Inferior parietal cortex (tissue), 1 donor: ENCODE results near the gene AMPD2.
A peak's percentile ranks its signal among the peaks of the same experiment; 100 is the strongest.

Experiments used
- DNase-seq: peaks from one replicate; pipeline ENCODE4 v3.0.0-alpha.2; 2016; ENCODE audit errors: extremely low spot score

Gene AMPD2

GRCh38 chr1:109630898-109631512 is 11.4 kb downstream of the AMPD2 start:
- DNase-seq = no peak

- DNase-seq = no peak
These were observed 12.2 kb downstream of the AMPD2 start for GRCh38 chr1:109631513-109632505.

DNA sequence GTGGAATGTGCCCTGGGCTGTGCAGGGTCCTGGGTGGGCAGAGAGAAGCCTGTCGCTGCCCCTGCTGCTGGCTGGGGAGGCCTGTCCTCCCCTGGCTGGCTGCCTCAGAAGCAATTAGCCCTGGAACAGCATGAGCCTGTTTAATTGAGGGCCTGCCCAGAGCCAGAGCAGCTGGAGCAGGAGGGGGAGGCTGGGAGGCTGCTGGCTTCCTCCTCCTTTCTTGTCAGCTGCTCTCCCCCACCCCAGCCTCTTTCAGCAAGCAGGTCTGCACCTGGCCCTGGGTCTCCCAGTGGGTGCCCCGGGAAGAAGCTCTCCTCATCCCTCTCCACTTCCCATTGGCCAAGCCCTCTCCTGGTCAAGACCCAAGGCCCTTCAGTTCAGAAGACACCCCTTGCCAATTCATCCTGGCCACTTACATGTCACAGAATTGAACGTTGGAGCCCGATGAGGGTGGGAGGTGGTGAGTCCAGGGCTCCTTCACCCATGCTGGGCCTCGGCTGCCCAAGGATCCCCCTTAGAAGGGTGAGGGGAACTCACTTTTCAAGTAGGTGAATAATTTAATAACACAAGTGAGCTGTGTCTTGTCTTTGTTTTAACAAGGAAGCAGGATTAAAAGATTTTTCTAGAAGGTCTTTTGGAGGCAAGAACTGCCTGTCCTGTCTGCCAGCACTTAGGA is 13.2 kb downstream of the AMPD2 start:
- no peak for DNase-seq

DNA sequence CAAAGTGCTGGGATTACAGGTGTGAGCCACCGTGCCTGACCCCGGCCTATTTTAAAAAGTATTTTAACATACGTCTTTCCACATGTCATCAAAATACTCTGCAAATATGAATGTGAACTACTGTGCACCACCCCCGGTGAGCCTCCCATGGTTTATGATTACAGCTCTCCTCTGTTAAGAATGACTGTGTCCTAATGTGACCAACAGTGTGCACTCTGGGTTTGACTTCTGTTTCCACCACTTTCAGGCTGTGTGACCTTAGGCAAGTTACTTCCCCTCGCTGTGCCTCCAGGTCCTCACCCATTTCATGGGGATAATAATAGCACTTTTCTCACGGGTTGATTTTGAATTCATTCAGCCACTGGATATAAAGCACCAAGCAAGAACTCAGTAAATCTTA is 14.7 kb downstream of the AMPD2 start:
- DNase-seq = no peak

- no peak for DNase-seq
These were observed 15.4 kb downstream of the AMPD2 start for GRCh38 chr1:109634771-109635750.

- DNase-seq = no peak
These were observed 16.2 kb downstream of the AMPD2 start for GRCh38 chr1:109635862-109636200.

- no peak for DNase-seq
These were observed 16.7 kb downstream of the AMPD2 start for GRCh38 chr1:109636201-109636952.

DNA sequence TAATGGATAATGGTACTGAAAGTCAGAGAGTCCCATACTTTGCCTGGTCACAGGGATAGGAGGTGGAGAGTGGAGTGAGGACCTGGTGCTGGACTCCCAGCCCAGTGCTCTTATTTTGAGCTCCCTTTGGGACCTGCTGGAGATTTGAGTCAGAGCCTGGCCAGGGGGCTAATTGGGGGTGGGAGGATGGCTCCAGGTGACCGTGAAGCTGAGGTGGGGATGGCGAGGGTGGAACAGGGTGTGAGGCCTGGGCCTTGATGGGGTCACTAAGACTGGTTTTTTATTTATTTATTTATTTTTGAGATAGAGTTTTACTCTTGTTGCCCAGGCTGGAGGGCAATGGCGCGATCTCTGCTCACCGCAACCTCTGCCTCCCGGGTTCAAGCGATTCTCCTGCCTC is 17.8 kb downstream of the AMPD2 start:
- DNase-seq = no peak

DNA sequence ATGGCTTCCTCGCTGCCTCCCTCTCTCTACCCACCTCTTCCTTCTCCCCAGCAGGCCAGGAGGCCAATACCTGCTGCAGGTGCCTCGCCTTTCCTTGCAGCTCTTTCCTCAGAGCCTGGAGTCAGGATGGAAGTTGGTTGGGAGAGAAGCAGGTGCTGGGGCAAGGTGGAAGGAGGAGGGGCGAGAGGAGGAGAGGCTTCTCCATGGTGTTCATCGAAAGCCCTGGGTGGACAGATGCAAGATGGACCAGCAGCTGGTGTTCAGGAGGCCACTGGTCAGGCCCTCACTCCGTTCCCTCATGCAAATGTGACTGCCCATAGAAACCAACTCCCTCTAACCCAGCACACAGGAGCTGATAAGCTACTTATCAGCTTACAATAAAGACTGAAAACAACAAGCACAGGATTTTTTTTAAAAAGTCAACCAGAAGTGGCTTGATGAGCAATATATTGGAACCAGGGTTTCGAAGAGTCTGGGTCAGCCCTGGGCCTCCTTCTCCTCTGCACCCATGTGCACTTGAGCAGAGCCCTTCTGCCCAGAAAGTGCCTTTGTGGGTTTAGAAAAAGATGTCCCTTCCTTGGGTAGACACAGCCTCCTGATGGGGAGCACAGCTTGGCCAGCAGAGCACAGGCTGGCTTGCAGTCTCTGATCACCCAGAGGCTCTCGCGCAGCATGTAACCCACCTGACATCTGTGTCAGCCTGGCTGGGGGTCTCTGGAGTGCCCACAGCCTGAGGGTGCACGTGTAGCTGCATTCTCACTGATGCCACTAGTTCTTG is 19.6 kb downstream of the AMPD2 start:
- DNase-seq = no peak

GRCh38 chr1:109639841-109640184 is 20.2 kb downstream of the AMPD2 start:
- DNase-seq = no peak

GRCh38 chr1:109640285-109640865 is 20.7 kb downstream of the AMPD2 start:
- peak; percentile 89 for DNase-seq

DNA sequence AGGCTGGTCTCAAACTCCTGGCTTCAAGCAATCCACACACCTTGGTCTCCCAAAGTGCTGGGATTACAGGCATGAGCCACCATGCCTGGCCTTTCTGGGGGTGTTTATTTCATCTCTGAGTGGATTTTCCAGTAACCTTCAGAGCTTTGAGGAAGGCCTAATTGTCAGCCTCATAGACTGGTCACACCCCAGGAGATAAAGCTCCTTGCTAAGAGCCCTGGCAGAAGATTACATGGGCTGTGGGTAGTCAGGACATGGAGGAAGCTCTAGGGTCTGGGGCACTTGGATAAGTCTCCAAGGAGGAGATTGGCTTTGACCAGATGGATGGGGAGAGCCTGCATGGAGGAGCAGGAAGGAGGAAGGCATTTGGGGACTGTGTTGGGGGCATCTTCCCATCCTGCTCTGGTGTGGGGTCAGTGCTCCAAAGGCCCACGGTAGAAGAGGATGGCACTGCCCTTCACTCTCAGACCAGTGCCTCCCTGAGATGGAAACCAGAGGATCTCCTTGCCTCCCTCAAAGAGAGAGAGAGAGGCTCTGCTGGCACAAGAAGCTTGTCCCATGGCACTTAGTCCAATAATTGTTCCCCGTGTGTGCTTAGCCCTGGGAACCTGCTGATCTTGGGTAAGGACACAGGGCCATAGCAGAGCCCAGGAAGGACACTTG is 21.6 kb downstream of the AMPD2 start:
- no peak for DNase-seq

- DNase-seq = no peak
These were observed 22.2 kb downstream of the AMPD2 start for GRCh38 chr1:109641861-109642260.

GRCh38 chr1:109642626-109643025 is 23.0 kb downstream of the AMPD2 start:
- no peak for DNase-seq

DNA sequence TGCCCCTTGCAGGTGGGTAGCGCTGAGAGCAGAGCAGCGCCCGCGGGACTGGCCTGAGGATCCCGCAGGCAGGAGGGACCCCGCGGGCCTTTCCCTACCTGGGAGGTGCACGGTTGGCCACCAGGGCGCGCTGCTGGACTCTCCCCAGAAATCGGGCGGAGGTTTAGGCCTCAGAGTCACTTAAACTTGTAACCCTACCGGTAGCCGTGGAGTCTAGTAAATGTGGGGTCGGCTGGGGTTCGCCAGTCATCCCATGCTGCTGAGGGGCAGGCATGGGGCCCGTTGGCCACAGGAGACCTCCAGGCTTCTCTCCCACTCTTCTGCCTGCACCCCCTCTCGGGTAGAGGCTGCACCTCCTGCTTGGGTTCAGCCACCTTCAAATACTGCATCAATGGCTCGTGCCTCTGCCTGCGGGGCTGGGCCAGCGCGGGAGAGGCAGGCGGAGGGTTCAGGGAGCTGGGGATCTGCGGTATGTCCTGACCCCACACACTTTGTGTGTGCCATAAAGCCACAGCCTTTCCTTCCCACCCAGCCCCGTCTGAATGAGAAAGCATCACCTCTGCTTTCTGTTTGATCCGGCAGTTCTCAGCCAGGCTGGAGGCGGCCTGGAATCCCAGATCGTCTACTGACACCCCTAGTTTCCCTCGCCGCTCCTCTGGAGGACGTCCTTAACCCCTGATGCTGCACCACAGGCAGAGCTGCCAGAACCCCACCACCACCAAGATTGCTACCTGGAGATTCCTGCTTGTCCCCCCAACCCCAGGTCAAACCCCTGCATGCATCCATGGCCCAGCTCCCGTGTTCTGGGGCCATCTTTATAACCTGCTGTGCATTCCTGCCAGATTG is 24.0 kb downstream of the AMPD2 start:
- peak; percentile 64 for DNase-seq

DNA sequence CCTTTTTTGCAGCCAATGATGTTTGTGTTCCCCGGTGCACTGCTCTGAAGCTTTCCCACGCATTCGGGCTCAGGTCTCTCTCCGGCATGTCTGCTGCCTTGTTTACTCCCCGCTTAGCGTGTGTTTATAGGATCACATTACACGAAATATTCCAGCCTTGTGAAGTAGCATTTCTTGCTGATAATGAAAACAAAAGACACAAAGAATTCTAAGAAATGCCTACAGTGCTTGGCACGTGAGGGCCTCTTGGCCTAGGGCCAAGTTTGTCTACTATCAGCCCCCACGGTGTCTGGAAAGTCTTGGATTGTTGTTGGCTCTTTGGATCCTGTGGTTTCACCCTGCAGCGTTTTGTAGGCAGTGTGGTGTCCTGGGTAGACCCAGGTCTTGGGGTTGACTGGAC is 25.0 kb downstream of the AMPD2 start:
- no peak for DNase-seq

GRCh38 chr1:109649491-109649914 is 29.9 kb downstream of the AMPD2 start:
- peak; percentile 51 for DNase-seq

GRCh38 chr1:109650609-109651008 is 31.0 kb downstream of the AMPD2 start:
- DNase-seq = no peak
